Measurements from ENCODE around the gene ST7. TPM values are rescaled to one million over a fixed set of nuclear protein-coding genes. Genes with fewer than 3 reads are reported as not detected.

ST7 gene
- polyA plus RNA-seq, 1 donor (not counting 4 experiments of a cell fraction or from before 2014, with no cell fraction given), result 16.9 TPM

DNA sequence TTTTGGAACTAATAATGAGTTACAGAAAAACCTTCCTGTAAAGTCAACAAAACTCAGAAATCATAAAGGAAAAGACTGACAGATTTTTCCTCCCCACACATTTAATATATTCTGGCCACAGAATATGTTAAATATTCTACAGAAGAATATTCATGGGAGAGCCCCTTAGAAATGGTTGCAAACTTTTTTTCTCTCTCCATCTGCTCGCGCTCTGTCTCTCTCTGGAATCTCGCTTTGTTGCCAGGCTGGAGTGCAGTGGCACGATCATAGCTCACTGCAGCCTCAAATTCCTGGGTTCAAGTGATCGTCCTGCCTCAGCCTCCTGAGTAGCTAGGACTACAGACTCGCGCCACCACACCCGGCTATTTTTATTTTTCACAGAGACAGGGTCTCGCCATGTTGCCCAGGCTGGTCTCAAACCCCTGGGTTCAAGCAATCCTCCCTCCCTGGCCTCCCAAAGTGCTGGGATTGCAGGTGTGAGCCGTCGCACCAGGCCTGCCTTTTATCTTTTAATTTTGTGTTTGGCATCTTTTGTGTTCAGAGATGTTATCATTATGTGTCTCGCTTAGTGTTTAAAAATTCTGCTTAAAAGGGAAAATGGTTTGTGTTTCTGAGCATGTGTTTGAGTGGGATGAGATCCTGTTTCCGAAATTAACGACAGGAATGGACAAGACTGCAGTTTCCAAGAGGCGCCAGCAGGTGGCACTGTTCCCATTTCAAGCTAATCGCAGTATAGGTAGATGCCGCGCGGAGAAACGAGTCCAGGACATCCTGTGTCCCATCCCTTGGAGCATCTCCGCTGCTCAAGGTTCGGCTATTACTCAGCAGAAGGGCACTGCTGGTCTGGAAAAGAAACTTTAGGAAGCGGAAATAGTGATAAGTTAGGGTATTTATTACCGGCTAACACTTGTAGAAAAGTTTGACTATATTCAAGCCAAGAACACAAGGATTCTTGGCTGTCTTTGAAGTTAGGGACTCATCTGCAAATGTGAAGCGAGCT lies 23.1 kb upstream of the ST7 start:
- no peaks in the 10 kb centered on the region for H4K20me1 ChIP-seq (ENCODE audit: control insufficient read depth, extremely low read depth, insufficient read depth, low read length)
- H3K27me3 ChIP-seq (ENCODE audit: control insufficient read depth, extremely low read depth, insufficient read depth, low read length), result no peaks in the 10 kb centered on the region
- H3K79me2 ChIP-seq (ENCODE audit: control insufficient read depth, insufficient read depth, low read length), result no peaks in the 10 kb centered on the region
- peak overlapping the region; percentile 64 for H2AFZ ChIP-seq (ENCODE audit: control insufficient read depth, low read length)
- DNase-seq (ENCODE audit: low read depth, low spot score) (peak; percentile 28), FAIRE-seq (peak; percentile 87)
- H3K36me3 ChIP-seq (ENCODE audit: control insufficient read depth in 2 of 2, extremely low read depth in 1 of 2, insufficient read depth in 2 of 2, low read length in 2 of 2), result no peaks in the 10 kb centered on the region
- H3K4me3 ChIP-seq (ENCODE audit: control insufficient read depth in 2 of 3, extremely low read depth in 1 of 3, insufficient read depth in 2 of 3, low read depth in 1 of 3, low read length in 3 of 3), result no peak overlapping the region
- peak overlapping the region; percentile 77 for H3K4me2 ChIP-seq (ENCODE audit: control insufficient read depth, extremely low read depth, insufficient read depth, low read depth, low read length)
- no peak overlapping the region for H3K27ac ChIP-seq (ENCODE audit: control insufficient read depth, insufficient read depth, low read length)
- dilution Hi-C loops (cut with MboI; ENCODE audit: extremely low pct_ligation_motif_present, low sequenced_read_pairs), result no loop called here
- H3K9me1 ChIP-seq (ENCODE audit: control insufficient read depth, extremely low read depth, insufficient read depth, low read length), result no peaks in the 10 kb centered on the region
- H3K9me3 ChIP-seq (ENCODE audit: control insufficient read depth, low read depth, low read length), result no peaks in the 10 kb centered on the region
- TF ChIP-seq EZH2 (IDR thresholded peaks at IDR 0.05; ENCODE audit: low read length), result no peak
- TF ChIP-seq, protein P1, sequence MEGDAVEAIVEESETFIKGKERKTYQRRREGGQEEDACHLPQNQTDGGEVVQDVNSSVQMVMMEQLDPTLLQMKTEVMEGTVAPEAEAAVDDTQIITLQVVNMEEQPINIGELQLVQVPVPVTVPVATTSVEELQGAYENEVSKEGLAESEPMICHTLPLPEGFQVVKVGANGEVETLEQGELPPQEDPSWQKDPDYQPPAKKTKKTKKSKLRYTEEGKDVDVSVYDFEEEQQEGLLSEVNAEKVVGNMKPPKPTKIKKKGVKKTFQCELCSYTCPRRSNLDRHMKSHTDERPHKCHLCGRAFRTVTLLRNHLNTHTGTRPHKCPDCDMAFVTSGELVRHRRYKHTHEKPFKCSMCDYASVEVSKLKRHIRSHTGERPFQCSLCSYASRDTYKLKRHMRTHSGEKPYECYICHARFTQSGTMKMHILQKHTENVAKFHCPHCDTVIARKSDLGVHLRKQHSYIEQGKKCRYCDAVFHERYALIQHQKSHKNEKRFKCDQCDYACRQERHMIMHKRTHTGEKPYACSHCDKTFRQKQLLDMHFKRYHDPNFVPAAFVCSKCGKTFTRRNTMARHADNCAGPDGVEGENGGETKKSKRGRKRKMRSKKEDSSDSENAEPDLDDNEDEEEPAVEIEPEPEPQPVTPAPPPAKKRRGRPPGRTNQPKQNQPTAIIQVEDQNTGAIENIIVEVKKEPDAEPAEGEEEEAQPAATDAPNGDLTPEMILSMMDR (optimal IDR thresholded peaks at IDR 0.05 in 1 of 3, IDR thresholded peaks at IDR 0.05 in 1 of 3, conservative IDR thresholded peaks at IDR 0.05 in 1 of 3; ENCODE audit: extremely low read depth in 1 of 3, insufficient read depth in 2 of 3, low read length in 3 of 3), result peak; percentile 84 to 94 (median 93)
- H3K4me1 ChIP-seq (ENCODE audit: control insufficient read depth, extremely low read depth, insufficient read depth, low read length), result peaks cover 2% of the 10 kb centered on the region
- no peak overlapping the region for H3K9ac ChIP-seq (ENCODE audit: control insufficient read depth, extremely low read depth, insufficient read depth, low read length)

DNA sequence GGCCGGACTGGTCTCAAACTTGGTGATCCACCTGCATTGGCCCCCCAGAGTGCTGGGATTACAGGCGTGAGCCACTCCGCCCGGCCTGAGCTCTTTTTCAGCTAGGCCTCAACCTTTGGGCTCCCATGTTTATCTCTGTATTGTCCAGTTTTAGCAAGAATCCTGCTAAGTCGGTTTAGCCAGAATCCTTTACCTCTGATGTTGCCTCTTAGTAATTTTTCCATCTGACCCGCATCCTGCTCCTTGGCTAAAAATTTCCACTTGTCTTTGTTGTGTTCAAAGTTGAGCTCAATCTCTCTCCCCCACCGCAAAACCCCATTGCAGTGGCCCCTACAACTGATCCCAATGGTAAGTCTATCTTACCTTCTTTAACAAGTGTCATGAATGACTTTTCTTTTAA lies 20.7 kb upstream of the ST7 start:
- no peaks in the 10 kb centered on the region for H3K27me3 ChIP-seq (ENCODE audit: control insufficient read depth, extremely low read depth, insufficient read depth, low read length)
- H3K9me3 ChIP-seq (ENCODE audit: control insufficient read depth, low read depth, low read length), result no peaks in the 10 kb centered on the region
- no peaks in the 10 kb centered on the region for H3K79me2 ChIP-seq (ENCODE audit: control insufficient read depth, insufficient read depth, low read length)
- no peak overlapping the region for H3K9ac ChIP-seq (ENCODE audit: control insufficient read depth, extremely low read depth, insufficient read depth, low read length)
- dilution Hi-C loops (cut with MboI; ENCODE audit: extremely low pct_ligation_motif_present, low sequenced_read_pairs), result no loop called here
- FAIRE-seq (no peak), DNase-seq (ENCODE audit: low read depth, low spot score) (no peak)
- peaks cover 2% of the 10 kb centered on the region for H3K4me1 ChIP-seq (ENCODE audit: control insufficient read depth, extremely low read depth, insufficient read depth, low read length)
- H3K9me1 ChIP-seq (ENCODE audit: control insufficient read depth, extremely low read depth, insufficient read depth, low read length), result no peaks in the 10 kb centered on the region
- no peak for TF ChIP-seq EZH2 (IDR thresholded peaks at IDR 0.05; ENCODE audit: low read length)
- TF ChIP-seq, protein P1 (optimal IDR thresholded peaks at IDR 0.05 in 1 of 3, IDR thresholded peaks at IDR 0.05 in 1 of 3, conservative IDR thresholded peaks at IDR 0.05 in 1 of 3; ENCODE audit: extremely low read depth in 1 of 3, insufficient read depth in 2 of 3, low read length in 3 of 3), result no peak
- H3K4me3 ChIP-seq (ENCODE audit: control insufficient read depth in 2 of 3, extremely low read depth in 1 of 3, insufficient read depth in 2 of 3, low read depth in 1 of 3, low read length in 3 of 3), result no peak overlapping the region
- no peaks in the 10 kb centered on the region for H4K20me1 ChIP-seq (ENCODE audit: control insufficient read depth, extremely low read depth, insufficient read depth, low read length)
- H3K4me2 ChIP-seq (ENCODE audit: control insufficient read depth, extremely low read depth, insufficient read depth, low read depth, low read length), result no peak overlapping the region
- H2AFZ ChIP-seq (ENCODE audit: control insufficient read depth, low read length), result no peak overlapping the region
- H3K27ac ChIP-seq (ENCODE audit: control insufficient read depth, insufficient read depth, low read length), result no peak overlapping the region
- no peaks in the 10 kb centered on the region for H3K36me3 ChIP-seq (ENCODE audit: control insufficient read depth in 2 of 2, extremely low read depth in 1 of 2, insufficient read depth in 2 of 2, low read length in 2 of 2)
